Lung (tissue), 12 donors: Measurements from ENCODE around the gene ABCA9. TPM values are rescaled to one million over a fixed set of nuclear protein-coding genes. Genes with fewer than 3 reads are reported as not detected.

Source experiments
- ATAC-seq: fragments of 200-7000 bp; cut with Tn5 transposase; one replicate; pipeline ENCODE4 v1.9.1; 2020; ENCODE audit warnings: moderate number of reproducible peaks; ENCODE audit not compliant: insufficient read depth, low FRiP score
- DNase-seq, 3 donors: peaks; one replicate each; pipeline ENCODE4 v3.0.0-alpha.2; 2013 to 2017
- H3K27ac ChIP-seq, 2 donors: one replicate each; pipeline ENCODE4 v1.5.1; 2013; ENCODE audit warnings: mild to moderate bottlenecking in 2 of 2, moderate library complexity in 2 of 2, control low read depth in 1 of 2, inconsistent platforms in 1 of 2, low read depth in 1 of 2, low read length in 1 of 2
- H3K27me3 ChIP-seq, 3 donors: one replicate each; pipeline ENCODE4 v1.5.1; 2013; ENCODE audit warnings: low read length in 2 of 3; ENCODE audit not compliant: control insufficient read depth in 3 of 3, insufficient read depth in 3 of 3
- H3K36me3 ChIP-seq, 4 donors: one replicate each; pipeline ENCODE4 v1.5.1; 2013; ENCODE audit warnings: low read length in 4 of 4, mild to moderate bottlenecking in 1 of 4, moderate library complexity in 1 of 4; ENCODE audit not compliant: control insufficient read depth in 4 of 4, insufficient read depth in 4 of 4
- H3K4me1 ChIP-seq, 5 donors: one replicate each; pipeline ENCODE4 v1.5.1; 2013; ENCODE audit warnings: low read length in 5 of 5, mild to moderate bottlenecking in 2 of 5, moderate library complexity in 1 of 5; ENCODE audit not compliant: control insufficient read depth in 5 of 5, insufficient read depth in 5 of 5
- H3K4me3 ChIP-seq: one replicate; pipeline ENCODE4 v1.5.1; 2013; ENCODE audit warnings: mild to moderate bottlenecking, control low read depth, moderate library complexity
- H3K9ac ChIP-seq, 2 donors: one replicate each; pipeline ENCODE4 v1.5.1; 2013; ENCODE audit warnings: low read length in 2 of 2, control low read depth in 1 of 2; ENCODE audit not compliant: insufficient read depth in 1 of 2
- H3K9me3 ChIP-seq, 4 donors: one replicate each; pipeline ENCODE4 v1.5.1; 2013; ENCODE audit warnings: low read length in 3 of 4, mild to moderate bottlenecking in 1 of 4, moderate library complexity in 1 of 4; ENCODE audit not compliant: control insufficient read depth in 4 of 4, insufficient read depth in 3 of 4
- WGBS, 2 donors: extraction: QIAGEN DNeasy Blood & Tissue Kit; methylation state at CpG; one replicate each; pipeline ENCODE4 v1.1.7; 2013; 5-methylcytosine and 5-hydroxymethylcytosine counted together
- polyA plus RNA-seq, 2 donors: library from polyadenylated mRNA; stranded (reverse); fragments of 200-250 nt; gene quantifications; one replicate each; pipeline ENCODE4 v1.2.1, GENCODE V29; 2013
- total RNA-seq, 2 donors: library from RNA; depleted of rRNA in 1 of 2; stranded (reverse); fragments of >200 nt in 1 of 2; gene quantifications; one replicate each; pipeline ENCODE4 v1.2.1, GENCODE V29; 2014 to 2021
- TF ChIP-seq, protein P1 (sequence below): IDR thresholded peaks from 2 replicates; pipeline ENCODE4 v1.5.1; 2012; ENCODE audit warnings: mild to moderate bottlenecking; ENCODE audit errors: control extremely low read depth, extremely low read depth
- donor health status: control.
- donor health status: control.
- donor health status: Bipolar disorder and iron deficiency.
- donor health status: healthy.
- donor health status: DM: yes; HTN: yes; CAD: no.

Gene ABCA9
- total and polyA plus RNA-seq, 4 donors = 0.34 to 24.7 (median 2.8) TPM

DNA sequence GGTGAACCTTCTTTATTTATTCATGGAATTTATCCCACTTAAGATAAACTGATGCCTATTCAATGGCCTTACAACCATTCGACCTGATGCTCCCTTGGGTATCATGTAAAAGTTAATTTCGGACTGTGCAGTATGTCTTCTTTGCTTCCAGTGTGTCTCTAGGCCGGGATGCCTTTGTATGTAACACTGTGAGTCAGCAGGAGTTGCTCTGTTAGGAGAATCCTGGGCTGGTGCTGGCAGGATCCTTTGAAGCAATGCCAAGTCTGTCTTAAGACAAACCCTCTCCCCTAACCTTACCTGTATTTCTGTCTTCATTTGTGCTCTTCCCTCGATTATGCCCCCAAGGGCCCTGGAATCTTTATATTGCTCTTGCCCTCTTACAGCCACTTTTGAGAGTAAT lies 67.6 kb downstream of the ABCA9 start:
- WGBS, 2 donors = 74 to 88% methylated on average over 4 of the region's 4 CpGs
- peaks cover 0 to 4% (median 1%) of the 10 kb centered on the region in 4 donors for H3K36me3 ChIP-seq
- H3K27ac ChIP-seq = no peak overlapping the region
- ATAC-seq (no peak), DNase-seq (no peak)
- no peaks in the 10 kb centered on the region for H3K9me3 ChIP-seq
- H3K4me3 ChIP-seq = no peak overlapping the region
- TF ChIP-seq, protein P1, sequence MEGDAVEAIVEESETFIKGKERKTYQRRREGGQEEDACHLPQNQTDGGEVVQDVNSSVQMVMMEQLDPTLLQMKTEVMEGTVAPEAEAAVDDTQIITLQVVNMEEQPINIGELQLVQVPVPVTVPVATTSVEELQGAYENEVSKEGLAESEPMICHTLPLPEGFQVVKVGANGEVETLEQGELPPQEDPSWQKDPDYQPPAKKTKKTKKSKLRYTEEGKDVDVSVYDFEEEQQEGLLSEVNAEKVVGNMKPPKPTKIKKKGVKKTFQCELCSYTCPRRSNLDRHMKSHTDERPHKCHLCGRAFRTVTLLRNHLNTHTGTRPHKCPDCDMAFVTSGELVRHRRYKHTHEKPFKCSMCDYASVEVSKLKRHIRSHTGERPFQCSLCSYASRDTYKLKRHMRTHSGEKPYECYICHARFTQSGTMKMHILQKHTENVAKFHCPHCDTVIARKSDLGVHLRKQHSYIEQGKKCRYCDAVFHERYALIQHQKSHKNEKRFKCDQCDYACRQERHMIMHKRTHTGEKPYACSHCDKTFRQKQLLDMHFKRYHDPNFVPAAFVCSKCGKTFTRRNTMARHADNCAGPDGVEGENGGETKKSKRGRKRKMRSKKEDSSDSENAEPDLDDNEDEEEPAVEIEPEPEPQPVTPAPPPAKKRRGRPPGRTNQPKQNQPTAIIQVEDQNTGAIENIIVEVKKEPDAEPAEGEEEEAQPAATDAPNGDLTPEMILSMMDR = no peak
- H3K27me3 ChIP-seq = no peaks in the 10 kb centered on the region
- no peak overlapping the region for H3K9ac ChIP-seq
- H3K4me1 ChIP-seq = no peaks in the 10 kb centered on the region

DNA sequence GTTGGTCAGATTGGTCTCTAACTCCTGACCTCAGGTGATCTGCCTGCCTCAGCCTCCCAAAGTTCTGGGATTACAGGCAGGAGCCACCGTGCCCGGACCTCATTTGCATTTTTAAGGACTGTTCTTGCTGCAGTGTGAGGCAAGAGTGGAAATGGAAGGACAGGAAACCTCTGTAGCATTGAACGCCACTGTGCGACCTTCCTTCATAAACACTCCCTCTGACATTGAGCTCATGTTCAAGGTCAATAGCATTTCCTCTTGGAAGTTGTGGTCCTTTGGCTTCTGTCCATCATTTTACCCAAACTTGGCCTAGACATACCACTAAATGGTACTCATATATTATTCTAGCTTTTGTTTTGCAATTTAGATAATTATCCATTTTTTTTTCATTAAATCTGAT lies 72.8 kb downstream of the ABCA9 start:
- Histone ChIP-seq H3K9me3 (no peaks in the 10 kb centered on the region), H3K27me3 (no peaks in the 10 kb centered on the region), H3K4me1 (no peaks in the 10 kb centered on the region), H3K4me3 (no peak overlapping the region), H3K36me3 (peaks cover 0 to 4% (median 2%) of the 10 kb centered on the region in 4 donors), H3K9ac (no peak overlapping the region), H3K27ac (no peak overlapping the region)
- no peak for ATAC-seq
- TF ChIP-seq, protein P1 = no peak
- DNase-seq = peak in 1 of 3 donors; percentile 14
- WGBS, 2 donors = 68 to 71% methylated on average over 4 of the region's 4 CpGs

DNA sequence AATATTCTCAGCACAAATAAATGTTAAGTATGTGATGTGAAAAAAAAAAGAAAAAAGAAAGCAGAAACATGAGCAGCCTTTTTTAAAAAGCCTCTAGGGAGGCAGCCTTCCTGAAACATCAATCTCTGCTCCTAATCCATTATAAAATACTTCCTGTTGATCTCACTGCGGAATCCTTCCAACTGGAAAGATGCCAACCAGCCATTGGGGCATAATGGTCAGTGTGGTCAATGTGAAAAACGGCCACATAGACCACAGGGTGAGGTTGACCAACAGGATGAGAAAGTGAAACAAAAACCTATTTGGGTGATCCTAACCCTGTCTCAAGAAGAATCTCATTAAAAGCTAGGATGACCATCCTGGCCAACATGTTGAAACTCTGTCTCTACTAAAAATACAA lies 79.4 kb downstream of the ABCA9 start:
- peaks cover 0 to 6% (median 3%) of the 10 kb centered on the region in 4 donors for H3K36me3 ChIP-seq
- DNase-seq (peak; percentile 15 to 56 (median 30)), ATAC-seq (peak; percentile 34)
- H3K4me3 ChIP-seq = no peak overlapping the region
- no peaks in the 10 kb centered on the region for H3K4me1 ChIP-seq
- H3K9me3 ChIP-seq = no peaks in the 10 kb centered on the region
- 15 to 24% methylated on average over 2 of the region's 2 CpGs for WGBS, 2 donors
- H3K9ac ChIP-seq = no peak overlapping the region
- TF ChIP-seq, protein P1 = no peak
- no peaks in the 10 kb centered on the region for H3K27me3 ChIP-seq
- peak overlapping the region in 1 of 2 donors; percentile 18 for H3K27ac ChIP-seq

DNA sequence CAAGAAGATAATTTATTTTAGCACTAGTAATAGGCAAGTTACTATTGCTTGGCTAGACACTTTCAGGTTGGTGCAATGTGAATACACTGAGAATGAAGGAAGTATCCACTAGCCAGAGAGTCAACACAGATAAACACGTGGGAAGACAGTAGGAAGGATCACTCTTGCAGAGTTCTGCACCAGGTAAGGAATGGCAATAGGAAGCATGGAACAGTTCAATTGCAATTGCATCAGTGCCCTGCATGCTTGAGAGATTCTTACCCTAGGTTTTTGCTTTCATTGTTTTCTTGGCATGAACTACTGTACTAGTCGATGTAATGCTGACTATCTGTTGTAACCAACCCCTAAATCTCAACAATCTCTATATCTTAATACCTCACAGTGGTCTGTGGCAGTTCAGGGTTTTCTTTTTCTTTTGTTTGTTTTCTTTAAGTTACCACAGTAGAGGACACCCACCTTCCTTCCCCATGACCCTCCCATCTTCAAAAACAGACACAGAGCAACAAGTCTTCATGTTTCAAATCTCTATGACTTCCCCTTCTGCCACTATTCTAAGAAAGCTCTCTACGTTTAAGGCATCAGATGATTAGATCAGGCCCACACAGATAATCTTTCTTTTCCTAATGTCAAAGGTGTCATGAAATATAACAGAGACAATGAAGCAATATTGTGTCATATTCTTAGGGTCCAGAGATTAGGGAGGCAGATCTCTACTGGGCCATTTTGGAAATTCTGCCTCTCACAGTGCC lies 87.5 kb downstream of the ABCA9 start:
- no peak overlapping the region for H3K9ac ChIP-seq
- no peak for ATAC-seq
- TF ChIP-seq, protein P1 = no peak

More for the DNA sequence above, 87.5 kb downstream of the ABCA9 start:
- no peak for DNase-seq
- WGBS, 2 donors = 57 to 66% methylated on average over 3 of the region's 3 CpGs
- Histone ChIP-seq H3K4me1 (no peaks in the 10 kb centered on the region), H3K27me3 (no peaks in the 10 kb centered on the region), H3K9me3 (no peaks in the 10 kb centered on the region), H3K4me3 (no peak overlapping the region), H3K36me3 (peaks cover 0 to 6% (median 1%) of the 10 kb centered on the region in 4 donors), H3K27ac (no peak overlapping the region)
